Activated CD8-positive, alpha-beta memory T cell treated with anti-CD3 and anti-CD28 coated beads, Interleukin-2, amount 10 ng/mL, durations not matched to agents 7 days and 5 days (primary cell): Measurements from ENCODE around the gene A4GNT. TPM values are rescaled to one million over a fixed set of nuclear protein-coding genes. Genes with fewer than 3 reads are reported as not detected.
"Not testable (repeated sequence)": the region's sequence is repeated elsewhere in the genome, so short reads cannot be mapped to it uniquely, and the experiment has no call there.

Experiments used
- ATAC-seq: fragments of 150-1000 bp; cut with Tn5 transposase; one replicate; pipeline ENCODE4 v1.10.0; 2021; ENCODE audit warnings: moderate library complexity
- CTCF ChIA-PET: fragments of 350-600 bp; sonication (Branson Sonifier 250); formaldehyde crosslinking; loops from one replicate; lab custom pipeline; 2021; ENCODE audit warnings: antibody characterized with exemption; lab: Charles Lee
- DNase-seq: peaks from one replicate; pipeline ENCODE4 v3.0.0-alpha.2; 2020
- H3K27ac Mint-ChIP-seq: one replicate; pipeline ENCODE4 v1.8.0; 2021; ENCODE audit warnings: mild to moderate bottlenecking, mixed read lengths
- H3K27me3 Mint-ChIP-seq: one replicate; pipeline ENCODE4 v1.8.0; 2021; ENCODE audit warnings: mixed read lengths
- H3K36me3 Mint-ChIP-seq: one replicate; pipeline ENCODE4 v1.8.0; 2021; ENCODE audit warnings: mild to moderate bottlenecking, mixed read lengths
- H3K4me1 Mint-ChIP-seq: one replicate; pipeline ENCODE4 v1.8.0; 2021; ENCODE audit warnings: mixed read lengths
- H3K4me3 Mint-ChIP-seq: one replicate; pipeline ENCODE4 v1.8.0; 2021; ENCODE audit warnings: mild to moderate bottlenecking, moderate library complexity, mixed read lengths
- H3K9me3 Mint-ChIP-seq: one replicate; pipeline ENCODE4 v1.8.0; 2022; ENCODE audit warnings: low read depth, mixed read lengths
- total RNA-seq, 2 experiments: library from RNA; stranded (reverse); gene quantifications; one replicate each; pipeline ENCODE4 v1.2.3, GENCODE V29; 2021

Gene A4GNT
- total RNA-seq, 2 experiments from 2014 or later = not detected

DNA sequence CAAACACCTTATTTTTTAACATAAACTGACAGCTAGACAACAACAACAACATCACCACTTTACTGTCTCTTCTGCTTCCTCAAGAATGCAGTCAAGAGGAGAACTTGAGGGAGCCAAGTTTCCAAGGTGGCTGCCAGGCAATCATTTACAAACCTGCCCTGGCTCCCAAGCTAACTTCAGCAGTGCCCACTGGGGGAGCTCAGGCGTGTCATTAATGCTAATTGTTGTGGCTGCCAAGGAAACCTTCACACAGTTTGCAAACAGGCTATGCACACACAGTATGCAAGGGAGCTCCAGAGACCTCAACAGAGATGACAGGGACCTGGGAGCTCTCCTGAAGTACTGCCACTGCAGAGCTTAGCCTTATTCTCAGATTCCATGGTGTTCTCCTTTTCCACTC lies 18.9 kb downstream of the A4GNT start:
- DNase-seq (no peak), ATAC-seq (no peak)
- Mint-ChIP-seq H3K4me1 (peaks cover 6% of the 10 kb centered on the region), H3K4me3 (no peak overlapping the region), H3K9me3 (no peaks in the 10 kb centered on the region), H3K27me3 (peaks cover 62% of the 10 kb centered on the region), H3K27ac (no peak overlapping the region), H3K36me3 (no peaks in the 10 kb centered on the region)
- CTCF ChIA-PET = interaction anchor here (1.0 kb wide), 1 partner anchor 10 kb away, joined by 3 read pairs; no protein-coding TSS in a partner anchor

DNA sequence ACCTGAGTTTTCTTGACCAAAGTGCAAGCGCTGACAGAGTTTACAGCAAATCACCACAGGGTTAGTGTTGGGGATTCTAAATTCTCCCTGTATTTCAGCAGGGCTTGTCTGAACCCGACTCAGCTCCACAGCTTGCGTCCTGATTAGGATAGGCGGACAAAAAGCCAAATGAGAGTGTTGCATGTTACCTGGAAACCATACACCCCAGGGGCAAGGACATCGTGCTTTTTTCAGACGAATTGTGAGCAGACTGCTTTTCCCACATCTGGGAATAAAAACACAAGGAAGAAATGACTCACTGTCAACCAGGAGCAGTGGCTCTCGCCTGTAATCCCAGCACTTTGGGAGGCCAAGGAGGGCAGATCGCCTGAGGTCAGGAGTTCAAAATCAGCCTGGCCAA lies 19.8 kb downstream of the A4GNT start:
- Mint-ChIP-seq H3K4me1 (peaks cover 6% of the 10 kb centered on the region), H3K9me3 (no peaks in the 10 kb centered on the region), H3K36me3 (no peaks in the 10 kb centered on the region), H3K27ac (no peak overlapping the region), H3K27me3 (peaks cover 60% of the 10 kb centered on the region), H3K4me3 (no peak overlapping the region)
- ATAC-seq (no peak), DNase-seq (no peak)
- CTCF ChIA-PET = interaction anchor here (0.6 kb wide), 1 partner anchor 65 kb away, joined by 3 read pairs; no protein-coding TSS in a partner anchor

DNA sequence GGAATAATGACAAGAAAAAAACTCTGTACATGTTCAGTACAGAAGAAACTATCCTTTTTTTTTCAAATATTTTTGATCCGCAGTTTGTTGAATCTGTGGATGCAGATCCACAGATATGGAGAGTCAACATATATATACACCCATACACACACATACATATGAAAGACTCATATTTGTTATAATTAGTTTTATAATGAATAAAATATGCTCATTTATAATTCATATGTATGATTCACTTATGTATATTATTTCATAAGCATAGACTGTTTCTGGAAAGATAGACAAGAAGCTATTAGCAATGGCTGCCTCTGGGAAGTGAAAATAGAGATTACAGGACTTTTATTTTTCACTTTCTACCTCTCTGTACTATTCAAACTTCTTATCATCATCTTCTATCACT lies 26.6 kb downstream of the A4GNT start:
- Mint-ChIP-seq H3K4me1 (no peaks in the 10 kb centered on the region), H3K9me3 (no peaks in the 10 kb centered on the region), H3K4me3 (no peak overlapping the region), H3K36me3 (no peaks in the 10 kb centered on the region), H3K27ac (no peak overlapping the region), H3K27me3 (peaks cover 11% of the 10 kb centered on the region)
- CTCF ChIA-PET = interaction anchor here (1.5 kb wide), 1 partner anchor 23 kb away, joined by 3 read pairs; no protein-coding TSS in a partner anchor
- DNase-seq = no peak
- ATAC-seq = no peak

DNA sequence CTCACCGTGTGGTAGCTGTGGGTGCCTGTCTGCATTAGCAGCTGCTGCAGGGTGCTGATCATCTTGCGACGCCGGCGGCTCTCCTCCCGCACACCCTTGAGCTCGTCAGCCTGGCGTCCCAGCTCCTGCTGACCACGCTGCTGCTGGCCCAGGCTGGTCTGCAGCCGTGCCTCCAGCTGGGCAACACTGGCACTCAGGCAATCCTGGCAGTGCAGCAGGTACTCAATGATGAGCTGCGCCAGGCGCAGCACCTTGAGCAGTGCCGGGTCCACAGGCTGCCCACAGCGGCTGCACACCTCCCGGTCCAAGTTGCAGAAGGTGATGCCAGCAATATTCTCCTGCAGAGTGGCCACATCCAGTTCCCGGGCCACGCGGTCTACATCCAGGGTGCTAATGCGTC lies 28.7 kb downstream of the A4GNT start:
- no peaks in the 10 kb centered on the region for H3K36me3 Mint-ChIP-seq
- no peaks in the 10 kb centered on the region for H3K4me1 Mint-ChIP-seq
- peaks cover 7% of the 10 kb centered on the region for H3K27me3 Mint-ChIP-seq
- DNase-seq (no peak), ATAC-seq (no peak)
- no peak overlapping the region for H3K4me3 Mint-ChIP-seq
- no peak overlapping the region for H3K27ac Mint-ChIP-seq
- no peaks in the 10 kb centered on the region for H3K9me3 Mint-ChIP-seq
- CTCF ChIA-PET = interaction anchor here (1.1 kb wide), 1 partner anchor 10 kb away, joined by 3 read pairs; no protein-coding TSS in a partner anchor

DNA sequence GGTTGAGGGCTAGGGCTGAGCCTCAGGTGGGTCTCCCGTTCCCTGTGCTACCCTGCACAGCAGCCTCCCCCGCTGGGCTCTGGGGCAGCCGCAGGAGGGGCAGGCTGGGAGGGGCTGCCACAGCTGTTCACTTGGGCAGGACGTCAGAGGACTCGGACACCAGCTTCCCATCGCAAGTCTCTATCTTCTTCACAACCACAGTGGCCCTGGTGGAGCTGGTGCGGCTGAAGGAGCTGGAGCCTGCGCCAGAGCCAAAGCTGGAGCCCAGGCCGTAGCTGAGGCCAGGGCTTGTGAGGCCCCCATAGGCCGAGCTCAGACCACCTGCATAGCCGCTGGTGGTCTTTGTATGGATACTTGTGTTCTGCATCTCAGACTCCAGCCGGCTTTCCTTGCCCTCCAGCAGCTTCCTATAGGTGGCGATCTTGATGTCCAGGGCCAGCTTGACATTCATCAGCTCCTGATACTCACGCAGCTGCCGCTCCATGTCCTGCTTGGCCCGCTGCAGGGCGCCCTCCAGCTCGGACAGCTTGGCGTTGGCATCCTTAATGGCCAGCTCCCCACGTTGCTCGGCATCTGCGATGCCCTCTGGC lies 30.7 kb downstream of the A4GNT start:
- not testable (repeated sequence) for H3K27ac Mint-ChIP-seq, H3K36me3 Mint-ChIP-seq, H3K4me1 Mint-ChIP-seq, H3K4me3 Mint-ChIP-seq, DNase-seq, H3K9me3 Mint-ChIP-seq, ATAC-seq, H3K27me3 Mint-ChIP-seq
- CTCF ChIA-PET = interaction anchor here (1.2 kb wide), 2 partner anchors 10 to 17 kb away, joined by 4 to 5 read pairs; no protein-coding TSS in a partner anchor

DNA sequence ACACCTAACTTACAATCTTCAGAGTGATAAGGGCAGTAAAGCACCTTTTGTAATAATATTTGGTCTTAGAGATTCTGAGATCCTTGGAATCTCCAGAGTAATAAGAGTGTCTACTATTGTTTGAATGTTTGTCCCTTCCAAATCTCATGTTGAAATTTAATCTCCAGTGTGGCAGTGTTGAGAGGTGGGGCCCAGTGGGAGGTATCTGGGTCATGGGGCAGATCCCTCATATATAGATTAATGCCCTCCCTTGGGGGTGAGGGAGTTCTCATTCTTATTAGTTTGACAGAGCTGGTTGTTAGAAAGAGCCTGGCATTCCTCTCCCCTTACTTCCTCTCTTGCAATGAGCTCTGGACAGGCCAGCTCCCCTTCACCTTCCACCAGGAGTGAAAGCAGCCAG lies 32.8 kb downstream of the A4GNT start:
- H3K4me1 Mint-ChIP-seq = no peaks in the 10 kb centered on the region
- H3K27me3 Mint-ChIP-seq = peaks cover 18% of the 10 kb centered on the region
- no peak for DNase-seq
- no peak for ATAC-seq
- no peaks in the 10 kb centered on the region for H3K36me3 Mint-ChIP-seq
- CTCF ChIA-PET = interaction anchor here (1.3 kb wide), 1 partner anchor 30 kb away, joined by 5 read pairs; no protein-coding TSS in a partner anchor
- no peaks in the 10 kb centered on the region for H3K9me3 Mint-ChIP-seq
- no peak overlapping the region for H3K27ac Mint-ChIP-seq
- H3K4me3 Mint-ChIP-seq = no peak overlapping the region

DNA sequence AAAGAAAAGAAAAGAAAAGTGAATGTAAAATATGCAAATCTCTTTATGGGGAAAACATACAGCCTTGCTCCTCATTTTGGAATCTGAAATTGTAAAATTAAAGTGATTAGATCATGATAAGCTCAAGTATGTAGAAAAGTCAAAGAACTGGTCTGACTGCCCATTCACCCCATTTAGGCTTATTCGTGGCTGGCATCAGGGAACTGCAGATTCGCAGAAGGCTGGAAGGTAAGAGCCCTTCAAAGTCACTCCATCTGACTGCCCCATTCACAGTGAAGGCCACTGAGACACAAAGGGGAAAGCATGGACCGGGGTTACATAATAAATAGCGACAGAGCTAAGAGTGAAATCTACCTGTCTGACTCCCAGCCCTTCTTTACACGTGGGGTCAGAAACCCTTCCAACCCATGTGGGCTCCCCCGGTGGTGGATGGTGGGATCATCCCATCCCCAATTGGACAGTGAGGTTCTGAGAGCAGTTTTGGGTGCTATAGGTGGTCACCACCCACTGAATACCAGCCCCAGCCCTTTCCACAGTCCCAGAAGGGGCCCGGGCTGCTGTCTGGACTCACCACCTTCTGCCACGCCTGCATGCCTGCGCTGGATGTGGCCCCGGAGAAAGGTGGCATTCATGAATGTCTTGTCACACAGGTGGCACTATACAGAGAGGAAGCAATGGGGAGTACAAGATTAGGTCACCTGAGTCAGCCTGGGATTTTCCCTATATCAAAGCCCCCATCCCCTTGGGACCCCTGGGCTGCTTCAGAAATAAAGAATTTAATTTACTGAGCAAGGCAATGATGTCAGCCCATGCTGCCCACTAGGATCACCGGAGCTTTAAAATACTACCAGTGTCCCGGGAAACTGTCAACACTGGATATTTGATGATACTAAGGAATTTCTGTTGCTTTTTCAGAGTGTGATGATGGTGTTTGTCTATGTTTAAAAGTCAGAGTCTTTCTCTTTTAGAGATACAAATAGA lies 34.7 kb downstream of the A4GNT start:
- Mint-ChIP-seq H3K27ac (no peak overlapping the region), H3K27me3 (peaks cover 29% of the 10 kb centered on the region), H3K4me1 (no peaks in the 10 kb centered on the region), H3K4me3 (no peak overlapping the region), H3K9me3 (no peaks in the 10 kb centered on the region), H3K36me3 (no peaks in the 10 kb centered on the region)
- ATAC-seq (no peak), DNase-seq (no peak)
- CTCF ChIA-PET = no interaction called here

DNA sequence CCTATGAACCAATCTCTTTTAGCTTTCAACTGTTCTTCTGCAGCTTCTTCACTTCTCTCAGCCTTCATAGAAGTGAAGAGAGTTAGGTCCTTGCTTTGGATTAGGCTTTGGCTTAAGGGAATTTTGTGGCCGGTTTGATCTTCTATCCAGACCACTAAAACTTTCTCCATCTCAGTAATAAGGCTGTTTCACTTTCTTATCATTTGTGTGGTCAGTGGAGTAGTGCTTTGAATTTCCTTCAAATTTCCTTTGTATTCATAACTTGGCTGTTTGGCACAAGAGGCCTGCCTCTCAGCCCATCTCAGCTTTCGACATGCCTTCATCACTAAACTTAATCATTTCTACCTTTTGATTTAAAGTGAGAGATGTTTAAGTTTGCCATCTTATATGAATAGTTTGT lies 38.5 kb downstream of the A4GNT start:
- H3K9me3 Mint-ChIP-seq = no peaks in the 10 kb centered on the region
- no peak for ATAC-seq
- CTCF ChIA-PET = interaction anchor here (0.7 to 1.7 kb wide), 2 partner anchors 28 to 158 kb away, joined by 3 to 4 read pairs; no protein-coding TSS in a partner anchor

DNA sequence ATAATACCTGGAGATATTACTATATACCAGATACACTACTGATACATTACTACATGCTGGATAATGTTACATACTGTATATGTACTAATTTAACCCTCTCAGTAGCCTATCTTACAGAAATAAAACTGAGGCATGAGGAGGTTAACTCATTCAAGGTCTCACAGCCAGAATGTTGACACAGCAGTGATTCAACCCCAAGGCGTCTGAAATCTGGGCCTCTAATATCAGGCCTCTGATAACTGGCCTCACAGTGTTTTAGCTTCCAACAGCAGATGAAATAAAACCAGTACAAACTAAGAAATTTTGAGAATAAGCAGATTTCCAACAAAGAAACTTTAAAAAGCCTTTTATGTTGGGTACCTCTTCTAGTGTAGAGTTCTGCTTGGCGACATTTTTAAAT lies 40.2 kb downstream of the A4GNT start:
- no peaks in the 10 kb centered on the region for H3K9me3 Mint-ChIP-seq
- no peaks in the 10 kb centered on the region for H3K4me1 Mint-ChIP-seq
- H3K4me3 Mint-ChIP-seq = no peak overlapping the region
- no peak for ATAC-seq
- CTCF ChIA-PET = no interaction called here
- H3K36me3 Mint-ChIP-seq = no peaks in the 10 kb centered on the region
- DNase-seq = no peak
- peaks cover 53% of the 10 kb centered on the region for H3K27me3 Mint-ChIP-seq
- H3K27ac Mint-ChIP-seq = no peak overlapping the region

More for the DNA sequence above, 38.5 kb downstream of the A4GNT start:
- Mint-ChIP-seq H3K27me3 (peaks cover 39% of the 10 kb centered on the region), H3K27ac (no peak overlapping the region), H3K36me3 (no peaks in the 10 kb centered on the region), H3K4me3 (no peak overlapping the region), H3K4me1 (no peaks in the 10 kb centered on the region)
- no peak for DNase-seq

DNA sequence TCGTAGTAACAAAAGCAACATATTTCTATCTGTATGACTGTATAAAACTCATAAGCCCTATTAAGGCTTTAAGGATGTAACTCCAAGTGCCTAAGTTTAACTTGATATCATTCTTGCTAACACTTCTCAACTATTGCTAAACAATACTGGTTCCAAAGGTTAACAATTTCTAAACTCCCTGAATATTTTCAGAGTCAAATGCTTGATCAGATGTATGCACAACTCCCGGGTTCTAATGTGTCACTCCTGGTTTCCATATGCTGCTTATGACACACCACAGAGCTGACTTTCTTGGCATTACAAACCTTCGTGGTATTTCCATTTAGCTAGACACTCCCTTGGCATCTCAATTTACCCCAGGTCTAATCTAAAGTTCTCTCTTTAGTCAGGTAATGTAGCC lies 43.1 kb downstream of the A4GNT start:
- peaks cover 46% of the 10 kb centered on the region for H3K27me3 Mint-ChIP-seq
- DNase-seq = no peak
- no peak for ATAC-seq
- peaks cover 2% of the 10 kb centered on the region for H3K36me3 Mint-ChIP-seq
- no peak overlapping the region for H3K4me3 Mint-ChIP-seq
- CTCF ChIA-PET = no interaction called here
- no peak overlapping the region for H3K27ac Mint-ChIP-seq
- peaks cover 2% of the 10 kb centered on the region for H3K4me1 Mint-ChIP-seq
- no peaks in the 10 kb centered on the region for H3K9me3 Mint-ChIP-seq

DNA sequence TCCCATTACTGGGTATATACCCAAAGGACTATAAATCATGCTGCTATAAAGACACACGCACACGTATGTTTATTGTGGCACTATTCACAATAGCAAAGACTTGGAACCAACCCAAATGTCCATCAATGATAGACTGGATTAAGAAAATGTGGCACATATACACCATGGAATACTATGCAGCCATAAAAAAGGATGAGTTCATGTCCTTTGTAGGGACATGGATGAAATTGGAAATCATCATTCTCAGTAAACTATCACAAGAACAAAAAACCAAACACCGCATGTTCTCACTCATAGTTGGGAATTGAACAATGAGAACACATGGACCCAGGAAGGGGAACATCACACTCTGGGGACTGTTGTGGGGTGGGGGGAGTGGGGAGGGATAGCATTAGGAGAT lies 46.4 kb downstream of the A4GNT start:
- H3K4me1 Mint-ChIP-seq = peaks cover 29% of the 10 kb centered on the region
- H3K4me3 Mint-ChIP-seq, H3K9me3 Mint-ChIP-seq, DNase-seq, ATAC-seq, H3K36me3 Mint-ChIP-seq, H3K27ac Mint-ChIP-seq: not testable (repeated sequence)
- CTCF ChIA-PET = interaction anchor here (0.8 to 1.6 kb wide), 2 partner anchors 16 to 33 kb away, joined by 3 to 7 read pairs; no protein-coding TSS in a partner anchor
- H3K27me3 Mint-ChIP-seq = peaks cover 35% of the 10 kb centered on the region

DNA sequence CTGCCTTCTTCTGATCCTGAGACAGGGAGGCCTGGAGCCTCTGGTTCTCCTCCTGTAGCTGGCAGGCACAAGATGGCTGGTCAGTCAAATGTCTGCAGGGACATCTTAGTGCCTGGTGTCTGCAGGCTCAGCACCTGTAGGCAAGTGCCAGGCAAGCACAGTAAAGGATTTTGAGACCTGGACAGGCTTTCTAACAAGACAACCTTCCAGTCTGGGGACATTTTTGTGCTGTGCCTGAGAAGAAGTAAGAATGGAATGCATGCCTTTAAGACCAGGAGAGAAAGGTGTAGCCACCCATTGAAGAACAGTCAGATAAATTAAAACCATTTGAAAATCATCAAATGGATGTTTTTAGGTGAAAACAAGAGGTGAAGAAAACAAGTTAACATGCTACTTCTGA lies 48.0 kb downstream of the A4GNT start:
- Mint-ChIP-seq H3K27ac (no peak overlapping the region), H3K36me3 (peaks cover 2% of the 10 kb centered on the region), H3K4me1 (peaks cover 31% of the 10 kb centered on the region), H3K9me3 (no peaks in the 10 kb centered on the region), H3K27me3 (peaks cover 32% of the 10 kb centered on the region), H3K4me3 (no peak overlapping the region)
- DNase-seq (no peak), ATAC-seq (no peak)
- CTCF ChIA-PET = no interaction called here

DNA sequence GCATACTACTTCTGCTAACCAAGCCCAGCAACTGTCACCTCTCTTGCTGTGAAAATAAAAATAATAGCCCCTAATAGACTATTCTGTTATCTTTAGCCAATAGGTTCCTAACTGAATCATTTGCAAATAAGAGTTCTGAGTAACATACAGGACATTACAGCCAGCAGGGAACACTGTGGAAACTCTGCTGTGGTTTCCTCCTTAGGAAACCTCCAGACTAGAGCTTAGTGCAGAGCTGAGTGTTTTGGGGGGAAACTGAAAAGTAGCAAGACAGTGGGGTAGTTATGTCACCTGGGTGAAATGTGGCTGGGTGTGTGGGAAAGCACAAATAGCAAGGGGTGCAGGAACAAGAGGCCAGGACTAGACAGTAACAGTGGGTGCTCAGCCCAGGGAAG lies 49.2 kb downstream of the A4GNT start:
- H3K4me1 Mint-ChIP-seq = peaks cover 34% of the 10 kb centered on the region
- peak overlapping the region; percentile 85 for H3K27ac Mint-ChIP-seq
- no peaks in the 10 kb centered on the region for H3K9me3 Mint-ChIP-seq
- peak overlapping the region; percentile 70 for H3K4me3 Mint-ChIP-seq
- ATAC-seq = peak; percentile 22
- H3K27me3 Mint-ChIP-seq = peaks cover 24% of the 10 kb centered on the region
- no peak for DNase-seq
- peaks cover 2% of the 10 kb centered on the region for H3K36me3 Mint-ChIP-seq
- CTCF ChIA-PET = interaction anchor here (0.8 to 2.0 kb wide), 6 partner anchors 13 to 36 kb away, joined by 3 to 20 read pairs (median 6); no protein-coding TSS in a partner anchor
